GM21786 (cell line): ENCODE measurements around the gene APBA2.
"Not testable (repeated sequence)": the region's sequence is repeated elsewhere in the genome, so short reads cannot be mapped to it uniquely, and the experiment has no call there.

Source experiments
- ATAC-seq: cut with Tn5 transposase; IDR thresholded peaks from one replicate; pipeline ENCODE4 v1.9.1; 2021; ENCODE audit not compliant: unreplicated experiment

The APBA2 gene

GRCh38 chr15:28995705-28996104, 109.9 kb downstream of the APBA2 start:
- no peak for ATAC-seq

- no peak for ATAC-seq
Measured at GRCh38 chr15:28996289-28996688, 110.5 kb downstream of the APBA2 start.

GRCh38 chr15:28996953-28997352, 111.2 kb downstream of the APBA2 start:
- ATAC-seq = no peak

- ATAC-seq = no peak
Measured at GRCh38 chr15:28997791-28998190, 112.0 kb downstream of the APBA2 start.

- no peak for ATAC-seq
Measured at GRCh38 chr15:28998511-28998910, 112.7 kb downstream of the APBA2 start.

- no peak for ATAC-seq
Measured at GRCh38 chr15:29003191-29003839, 117.5 kb downstream of the APBA2 start.

- no peak for ATAC-seq
Measured at GRCh38 chr15:29003840-29004233, 118.1 kb downstream of the APBA2 start.

GRCh38 chr15:29005931-29006330, 120.2 kb downstream of the APBA2 start:
- no peak for ATAC-seq

GRCh38 chr15:29008846-29009245, 123.1 kb downstream of the APBA2 start:
- no peak for ATAC-seq

GRCh38 chr15:29012097-29012496, 126.3 kb downstream of the APBA2 start:
- no peak for ATAC-seq

- ATAC-seq = no peak
Measured at GRCh38 chr15:29014493-29014892, 128.7 kb downstream of the APBA2 start.

GRCh38 chr15:29016518-29016917, 130.7 kb downstream of the APBA2 start:
- ATAC-seq = no peak

- no peak for ATAC-seq
Measured at GRCh38 chr15:29018120-29018805, 132.5 kb downstream of the APBA2 start.

GRCh38 chr15:29018995-29019976, 133.5 kb downstream of the APBA2 start:
- ATAC-seq = no peak

GRCh38 chr15:29021857-29022256, 136.1 kb downstream of the APBA2 start:
- ATAC-seq = no peak

- no peak for ATAC-seq
Measured at GRCh38 chr15:29024662-29025061, 138.9 kb downstream of the APBA2 start.

- not testable (repeated sequence) for ATAC-seq
Measured at GRCh38 chr15:29025411-29025810, 139.6 kb downstream of the APBA2 start.

GRCh38 chr15:29028158-29028557, 142.4 kb downstream of the APBA2 start:
- not testable (repeated sequence) for ATAC-seq

- no peak for ATAC-seq
Measured at GRCh38 chr15:29029651-29030195, 143.9 kb downstream of the APBA2 start.

GRCh38 chr15:29031502-29032228, 145.9 kb downstream of the APBA2 start:
- no peak for ATAC-seq

GRCh38 chr15:29032229-29032625, 146.5 kb downstream of the APBA2 start:
- ATAC-seq = no peak
